ENCODE measurements around the gene OR4D1.
"Not testable (repeated sequence)": the region's sequence is repeated elsewhere in the genome, so short reads cannot be mapped to it uniquely, and the experiment has no call there.

Gene OR4D1

DNA sequence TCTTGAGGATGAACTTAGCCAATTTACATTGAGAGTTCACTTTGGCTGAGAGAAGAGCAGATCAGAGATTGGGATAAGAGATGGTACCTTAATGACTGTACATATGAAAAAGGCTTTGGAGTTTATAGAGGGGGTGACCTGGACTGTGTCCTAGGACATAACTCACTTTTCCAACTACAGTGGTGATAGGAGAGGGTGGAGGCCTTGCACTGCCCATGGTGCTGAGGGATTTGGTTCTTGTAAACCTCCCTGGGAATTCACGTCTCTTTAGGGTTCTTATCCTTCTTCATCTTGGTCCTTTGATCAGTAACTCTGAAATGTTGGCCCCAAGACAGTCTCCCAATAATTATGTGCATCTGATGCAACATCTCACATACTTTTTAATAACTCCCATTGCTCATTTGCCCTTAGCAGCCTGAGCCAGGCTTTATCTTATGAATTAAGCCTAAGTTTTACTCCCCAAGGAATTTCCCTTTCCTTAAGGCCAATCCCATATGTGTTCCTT lies at the start of gene OR4D1:
Gene OR4D1 (plus strand): TSS at position 455 of the 505 bp plus-strand sequence. CDS start 6,770 bp downstream, outside the sequence.
- no peak for TF ChIP-seq POLR2A (IDR thresholded peaks at IDR 0.05; ENCODE audit: low read length)
- TF ChIP-seq GATA1 (IDR thresholded peaks at IDR 0.05; ENCODE audit: low read depth, low read length), result no peak
- no peak for DNase-seq

DNA sequence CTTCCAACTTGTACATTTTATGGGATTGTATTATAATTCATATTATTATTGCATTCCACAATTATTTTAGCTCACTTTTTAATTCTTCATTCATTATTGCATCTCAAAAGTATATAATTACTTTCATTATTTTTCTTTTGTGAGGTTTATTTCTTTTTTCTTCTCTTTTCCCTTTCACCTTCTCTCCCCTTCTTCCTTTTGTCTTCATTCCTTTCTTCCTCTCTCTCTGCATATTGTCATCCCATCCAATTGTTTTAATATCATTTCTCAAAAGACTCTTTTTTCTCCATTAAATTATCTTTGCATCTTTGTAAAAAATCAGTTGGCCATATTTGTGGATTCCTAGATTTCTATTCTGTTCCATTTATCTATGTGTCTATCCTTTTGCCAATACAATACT lies 47.7 kb upstream of the OR4D1 start:
- DNase-seq, result no peak

DNA sequence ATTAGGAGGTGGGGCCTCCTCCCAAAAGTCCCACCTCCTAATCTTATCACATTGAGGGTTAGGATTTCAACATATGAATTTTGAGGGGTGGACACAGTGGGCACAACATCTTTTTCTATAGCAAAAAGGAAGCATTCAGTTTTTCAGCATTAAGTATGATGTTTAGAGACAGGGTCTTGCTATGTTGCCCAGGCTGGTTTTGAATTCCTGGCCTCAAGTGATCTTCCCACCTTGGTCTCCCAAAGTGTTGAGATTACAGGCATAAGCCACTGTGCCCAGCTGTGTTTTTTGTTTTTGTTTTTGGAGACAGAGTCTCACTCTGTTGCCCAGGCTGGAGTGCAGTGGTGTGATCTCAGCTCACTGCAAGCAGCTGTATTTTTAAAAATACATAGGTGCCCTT lies 46.3 kb upstream of the OR4D1 start:
- not testable (repeated sequence) for DNase-seq

More for the DNA sequence above, 47.7 kb upstream of the OR4D1 start:
- no peak for TF ChIP-seq POLR2A (IDR thresholded peaks at IDR 0.05; ENCODE audit: low read length)
- no peak for TF ChIP-seq GATA1 (IDR thresholded peaks at IDR 0.05; ENCODE audit: low read depth, low read length)

DNA sequence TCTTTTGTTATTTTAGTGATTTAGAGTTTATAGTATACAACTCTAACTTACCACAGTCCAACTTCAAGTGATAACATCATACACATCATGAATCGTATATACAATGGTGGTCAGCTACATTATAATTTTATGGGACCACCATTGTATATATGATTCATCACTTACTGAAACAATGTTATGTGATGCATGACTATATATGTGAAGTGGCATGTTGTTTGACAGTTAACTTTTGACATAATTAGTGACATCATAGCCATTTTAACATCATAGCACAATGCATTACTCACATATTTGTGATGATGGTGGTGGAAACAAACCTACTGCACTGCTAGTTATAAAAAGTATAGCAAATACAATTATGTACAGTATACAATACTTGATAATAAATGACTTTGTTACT lies 43.1 kb upstream of the OR4D1 start:
- TF ChIP-seq POLR2A (IDR thresholded peaks at IDR 0.05; ENCODE audit: low read length) (no peak), GATA1 (IDR thresholded peaks at IDR 0.05; ENCODE audit: low read depth, low read length) (no peak)
- no peak for DNase-seq

DNA sequence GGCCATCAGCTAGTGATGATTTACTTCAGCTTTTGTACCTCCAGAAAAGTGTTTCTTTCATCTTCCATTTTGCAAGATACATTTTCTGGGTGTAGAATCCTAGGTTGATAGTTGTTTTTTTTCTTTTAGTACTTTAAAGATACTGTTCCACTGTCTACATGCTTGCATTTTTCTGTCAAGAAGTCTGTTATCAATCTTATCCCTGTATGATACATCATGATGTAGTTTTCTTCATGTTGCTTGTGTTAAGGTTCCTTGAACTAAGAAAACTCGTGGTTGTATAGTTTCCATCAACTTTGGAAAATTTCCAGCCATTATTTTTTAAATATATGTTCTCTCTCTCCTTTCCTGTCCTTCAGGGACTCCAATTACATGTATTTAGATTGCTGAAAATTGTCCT lies 40.9 kb upstream of the OR4D1 start:
- TF ChIP-seq GATA1 (IDR thresholded peaks at IDR 0.05; ENCODE audit: low read depth, low read length) (no peak), POLR2A (IDR thresholded peaks at IDR 0.05; ENCODE audit: low read length) (no peak)
- no peak for DNase-seq

DNA sequence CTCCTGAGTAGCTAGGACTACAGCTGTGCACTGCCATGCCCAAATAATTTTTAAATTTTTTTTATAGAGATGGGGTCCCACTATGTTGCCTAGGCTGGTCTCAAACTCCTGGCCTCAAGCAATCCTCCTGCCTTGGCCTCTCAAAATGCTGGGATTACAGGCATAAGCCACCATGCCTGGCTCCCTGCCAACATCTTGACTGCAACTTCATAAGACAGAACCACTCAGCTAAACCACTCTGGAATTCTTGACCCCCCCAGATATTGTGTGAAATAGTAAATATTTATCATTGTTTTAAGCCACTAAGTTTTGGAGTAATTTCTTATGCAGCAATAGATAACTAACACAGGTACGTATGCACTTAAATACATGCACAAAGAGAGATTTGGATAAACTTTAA lies 39.0 kb upstream of the OR4D1 start:
- no peak for DNase-seq
- TF ChIP-seq POLR2A (IDR thresholded peaks at IDR 0.05; ENCODE audit: low read length), result no peak
- TF ChIP-seq GATA1 (IDR thresholded peaks at IDR 0.05; ENCODE audit: low read depth, low read length), result no peak

DNA sequence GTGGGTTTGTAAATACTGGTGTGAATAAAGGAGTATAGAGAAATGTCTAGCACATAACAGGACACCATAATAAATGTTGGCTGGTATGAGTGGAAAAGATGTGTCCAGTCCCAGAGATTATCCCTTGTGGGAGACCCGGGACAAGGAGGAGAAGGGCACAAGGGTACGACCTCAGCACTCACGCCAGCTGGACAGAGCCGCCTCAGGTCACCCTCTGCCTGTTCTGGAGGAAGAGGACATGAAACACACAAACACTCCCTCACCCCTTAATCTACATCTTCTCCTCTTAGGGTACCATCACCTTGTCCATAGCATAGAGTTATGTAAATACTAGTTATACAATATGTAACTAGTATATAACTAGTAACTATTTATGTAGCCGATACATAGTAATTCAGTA lies 38.2 kb upstream of the OR4D1 start:
- no peak for TF ChIP-seq GATA1 (IDR thresholded peaks at IDR 0.05; ENCODE audit: low read depth, low read length)
- no peak for TF ChIP-seq POLR2A (IDR thresholded peaks at IDR 0.05; ENCODE audit: low read length)
- no peak for DNase-seq

DNA sequence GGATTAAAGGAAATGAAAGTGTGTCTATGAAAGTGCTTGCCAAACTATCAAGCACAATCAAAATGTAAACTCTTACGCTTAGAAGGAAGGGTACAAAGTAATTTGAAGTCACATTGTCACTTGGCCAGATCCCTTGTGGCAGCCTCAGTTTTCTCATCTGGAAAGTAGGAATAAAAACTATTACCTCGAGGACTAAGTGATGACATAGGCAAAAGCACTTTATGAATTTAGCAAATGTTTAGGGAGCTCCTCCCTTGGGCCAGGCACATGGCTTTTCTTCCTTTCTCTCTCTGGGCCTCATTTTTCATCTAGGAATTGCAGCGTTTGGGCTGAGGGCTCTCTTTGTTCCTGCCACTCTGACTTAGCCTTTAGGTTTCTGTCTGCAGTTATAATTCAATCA lies 36.5 kb upstream of the OR4D1 start:
- no peak for DNase-seq
- TF ChIP-seq POLR2A (IDR thresholded peaks at IDR 0.05; ENCODE audit: low read length) (no peak), GATA1 (IDR thresholded peaks at IDR 0.05; ENCODE audit: low read depth, low read length) (no peak)

DNA sequence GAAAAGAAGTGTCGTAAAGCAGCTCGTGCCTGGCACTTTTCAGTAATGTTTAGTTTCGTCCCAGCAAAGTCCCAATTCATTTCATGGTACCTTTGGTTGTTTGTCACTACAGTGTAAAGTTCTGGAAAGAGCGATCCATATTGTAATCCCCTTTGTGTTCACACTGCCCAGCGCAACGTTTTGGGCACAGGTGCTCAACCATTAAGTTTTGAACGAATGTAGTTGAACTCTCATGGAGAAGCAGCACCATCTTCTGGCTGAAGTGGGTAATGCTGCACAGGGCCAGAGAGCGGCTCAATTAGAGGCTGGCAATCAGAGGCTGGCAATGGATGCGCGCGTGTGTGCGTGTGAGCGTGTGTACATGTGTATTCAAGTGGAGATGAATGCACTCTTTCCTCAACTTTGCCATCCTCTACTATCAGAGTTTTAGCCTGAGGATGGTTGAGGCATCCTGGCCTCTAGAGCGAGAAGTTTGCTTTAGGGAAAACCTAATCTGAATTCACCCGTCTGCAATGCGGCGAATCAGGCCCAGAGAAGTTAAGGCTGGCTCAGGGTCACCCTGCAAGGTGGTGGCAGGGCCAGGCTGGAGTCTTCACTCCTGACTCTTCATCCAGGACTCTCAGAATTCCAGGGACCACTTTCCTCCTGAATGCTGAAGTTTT lies 35.1 kb upstream of the OR4D1 start:
- peak; percentile 71 to 84 for DNase-seq
- TF ChIP-seq GATA1 (IDR thresholded peaks at IDR 0.05; ENCODE audit: low read depth, low read length), result no peak
- TF ChIP-seq POLR2A (IDR thresholded peaks at IDR 0.05; ENCODE audit: low read length), result no peak

DNA sequence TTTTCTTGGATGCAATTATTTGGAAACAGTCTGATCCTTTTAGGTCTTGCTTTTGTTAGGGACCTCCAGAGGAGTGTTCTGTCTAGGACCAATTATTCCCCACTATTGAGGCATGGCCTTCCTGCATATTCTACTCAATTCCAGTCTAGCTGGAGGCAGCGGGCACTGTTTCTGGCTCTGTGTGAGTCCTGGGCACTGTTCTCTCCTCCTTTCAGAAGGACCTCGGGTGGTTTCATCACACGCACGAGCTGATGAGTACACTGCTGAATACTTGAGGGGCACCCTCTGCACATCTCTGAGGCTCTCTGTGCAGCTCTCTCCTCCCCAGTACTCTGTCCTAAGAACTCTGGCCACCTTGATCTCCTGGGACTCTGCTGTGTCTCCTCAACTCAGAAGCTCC lies 34.2 kb upstream of the OR4D1 start:
- TF ChIP-seq GATA1 (IDR thresholded peaks at IDR 0.05; ENCODE audit: low read depth, low read length) (no peak), POLR2A (IDR thresholded peaks at IDR 0.05; ENCODE audit: low read length) (no peak)
- DNase-seq, result no peak

DNA sequence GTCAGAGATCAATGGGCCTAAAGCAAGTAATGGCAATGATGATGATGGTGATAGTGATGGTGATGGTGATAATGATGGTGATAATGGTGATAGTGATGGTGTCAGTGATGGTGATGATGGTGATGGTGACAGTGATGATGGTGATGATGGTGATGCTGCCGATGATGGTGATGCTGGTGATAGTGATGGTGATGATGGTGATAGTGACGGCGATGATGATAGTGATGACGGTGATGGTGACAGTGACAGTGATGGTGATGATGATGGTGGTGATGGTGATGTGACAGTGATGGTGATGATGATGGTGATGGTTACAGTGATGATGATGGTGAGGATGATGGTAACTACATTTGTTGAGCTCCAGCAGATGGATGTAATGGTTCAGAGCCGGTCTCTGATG lies 30.8 kb upstream of the OR4D1 start:
- DNase-seq, result no peak
- TF ChIP-seq POLR2A (IDR thresholded peaks at IDR 0.05; ENCODE audit: low read length), result no peak
- no peak for TF ChIP-seq GATA1 (IDR thresholded peaks at IDR 0.05; ENCODE audit: low read depth, low read length)

DNA sequence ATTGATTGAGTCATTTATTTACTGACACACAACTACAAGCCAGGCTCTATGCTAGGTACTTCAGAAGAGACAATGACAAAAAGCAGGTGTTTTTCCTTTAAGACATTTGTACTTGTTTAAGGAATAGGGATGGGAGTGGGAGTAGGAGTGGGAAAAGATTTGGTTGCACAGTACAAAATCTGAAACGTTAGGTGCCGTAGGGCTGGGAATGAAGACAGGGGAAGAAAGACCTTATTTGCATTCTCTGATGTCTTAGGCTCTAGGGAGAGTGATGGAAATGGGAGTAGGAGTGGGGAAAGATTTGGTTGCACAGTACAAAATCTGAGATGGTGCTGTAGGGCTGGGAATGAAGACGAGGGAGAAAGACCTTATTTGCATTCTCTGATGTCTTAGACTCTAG lies 28.7 kb upstream of the OR4D1 start:
- no peak for TF ChIP-seq POLR2A (IDR thresholded peaks at IDR 0.05; ENCODE audit: low read length)
- TF ChIP-seq GATA1 (IDR thresholded peaks at IDR 0.05; ENCODE audit: low read depth, low read length), result no peak
- DNase-seq, result no peak

DNA sequence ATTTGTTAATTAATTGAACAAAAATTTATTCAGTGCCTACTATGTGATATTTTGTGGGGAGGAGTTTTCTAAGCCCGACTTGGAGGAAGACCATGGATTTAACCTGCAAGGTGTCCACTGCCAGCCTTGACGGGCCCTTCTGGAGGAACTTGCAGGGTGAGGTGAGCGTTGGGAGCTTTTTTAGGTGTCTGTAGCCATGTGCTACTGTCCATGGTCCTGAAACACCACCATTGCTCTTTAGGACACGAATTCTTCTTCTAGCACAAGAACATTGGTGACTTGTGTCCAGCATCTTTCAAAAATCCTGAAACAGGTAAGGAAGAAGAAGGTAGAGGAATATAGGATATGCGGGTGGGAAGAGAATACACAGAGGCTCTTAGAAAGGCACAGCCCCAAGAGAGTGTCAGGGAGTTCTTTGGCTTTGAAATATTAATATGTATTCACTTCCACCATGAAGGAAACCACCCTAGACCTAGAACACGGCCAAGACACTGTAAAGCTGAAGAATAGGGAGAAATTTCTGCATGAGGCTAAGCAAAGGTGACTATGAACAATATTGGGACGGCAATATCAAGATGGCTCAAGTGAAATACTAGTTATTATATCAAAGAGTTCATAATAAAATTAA lies 27.9 kb upstream of the OR4D1 start:
- TF ChIP-seq POLR2A (IDR thresholded peaks at IDR 0.05; ENCODE audit: low read length) (no peak), GATA1 (IDR thresholded peaks at IDR 0.05; ENCODE audit: low read depth, low read length) (no peak)
- DNase-seq, result peak; percentile 61 to 71

DNA sequence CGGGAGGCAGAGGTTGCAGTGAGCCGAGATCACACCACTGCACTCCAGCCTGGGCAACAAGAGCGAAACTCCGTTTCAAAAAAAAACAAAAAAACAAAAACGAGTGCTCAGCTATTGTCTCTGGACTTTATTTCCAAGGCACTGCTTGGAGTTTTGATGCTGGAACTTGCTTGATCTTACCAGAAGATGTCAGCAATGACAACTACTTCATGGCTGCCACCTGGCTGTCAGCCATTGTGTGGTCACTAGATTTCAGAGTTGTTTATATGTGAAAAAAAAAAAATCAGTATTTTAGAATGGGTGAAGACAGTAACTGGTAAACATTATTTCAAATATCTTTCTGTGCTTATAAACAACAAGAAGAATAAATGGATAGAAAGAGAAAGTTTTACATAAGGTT lies 26.3 kb upstream of the OR4D1 start:
- peak; percentile 39 to 45 for DNase-seq
- TF ChIP-seq GATA1 (IDR thresholded peaks at IDR 0.05; ENCODE audit: low read depth, low read length), result no peak
- no peak for TF ChIP-seq POLR2A (IDR thresholded peaks at IDR 0.05; ENCODE audit: low read length)

DNA sequence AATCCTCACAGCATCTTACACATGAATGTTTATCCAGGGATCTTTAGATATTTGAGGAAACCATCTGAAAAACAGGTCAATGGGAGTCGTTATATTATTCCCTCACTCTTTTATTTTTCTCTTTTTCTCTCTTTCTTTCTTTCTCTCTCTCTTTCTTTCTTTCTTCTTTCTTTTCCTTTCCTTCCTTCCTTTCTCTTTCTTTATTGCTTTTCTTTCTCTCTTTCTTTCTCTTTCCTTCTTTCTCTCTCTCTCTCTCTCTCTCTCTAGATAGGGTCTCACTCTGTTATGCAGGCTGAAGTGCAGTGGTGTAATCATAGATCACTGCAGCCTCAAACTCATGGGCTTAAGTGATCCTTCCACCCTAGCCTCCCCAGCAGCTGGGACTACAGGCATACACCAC lies 20.3 kb upstream of the OR4D1 start:
- DNase-seq, result no peak
- TF ChIP-seq GATA1 (IDR thresholded peaks at IDR 0.05; ENCODE audit: low read depth, low read length), result no peak
- TF ChIP-seq POLR2A (IDR thresholded peaks at IDR 0.05; ENCODE audit: low read length), result no peak

DNA sequence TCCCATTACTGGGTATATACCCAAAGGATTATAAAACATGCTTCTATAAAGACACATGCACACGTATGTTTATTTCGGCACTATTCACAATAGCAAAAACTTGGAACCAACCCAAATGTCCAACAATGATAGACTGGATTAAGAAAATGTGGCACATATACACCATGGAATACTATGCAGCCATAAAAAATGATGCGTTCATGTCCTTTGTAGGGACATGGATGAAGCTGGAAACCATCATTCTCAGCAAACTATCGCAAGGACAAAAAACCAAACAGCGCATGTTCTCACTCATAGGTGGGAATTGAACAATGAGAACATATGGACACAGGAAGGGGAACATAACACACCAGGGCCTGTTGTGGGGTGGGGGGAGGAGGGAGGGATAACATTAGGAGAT lies 15.5 kb upstream of the OR4D1 start:
- DNase-seq, result not testable (repeated sequence)

All from erythroblast (primary cell).